OCI-LY7 (cell line): ENCODE measurements around the gene IQSEC1.

ENCODE experiments used
- CTCF ChIP-seq: fragments of 200-600 bp; sonication (generic); conservative IDR thresholded peaks from 2 replicates; pipeline ENCODE4 v1.5.1; 2014; ENCODE audit warnings: mild to moderate bottlenecking, antibody characterized with exemption, low read length, moderate library complexity, mixed read lengths
- EZH2phosphoT487 ChIP-seq: fragments of 200-600 bp; sonication (generic); IDR thresholded peaks from 2 replicates; pipeline ENCODE4 v1.6.1; 2018; ENCODE audit warnings: low read depth, borderline replicate concordance, mild to moderate bottlenecking, mixed run types, antibody characterized with exemption, low read length, moderate library complexity, mixed read lengths

GRCh38 chr3:12991481-12991837, 81.8 kb downstream of the IQSEC1 start:
- no peak for TF ChIP-seq CTCF
- no peak for TF ChIP-seq EZH2phosphoT487
